Upper lobe of left lung (tissue), 4 donors: ENCODE results near the gene EMC6.

ENCODE experiments used
- CTCF ChIP-seq, 6 experiments: fragments of 450-650 bp in 4 of 6; fragments of 200-600 bp in 2 of 6; sonication (generic) in 2 of 6; IDR thresholded peaks; one replicate each; pipeline ENCODE4 v1.5.1; 2016 to 2019; ENCODE audit warnings: antibody characterized with exemption in 6 of 6
- EP300 ChIP-seq, 4 donors: sonication (generic); formaldehyde crosslinking; IDR thresholded peaks; one replicate each; pipeline ENCODE4 v1.5.1; 2017; ENCODE audit warnings: antibody characterized with exemption in 4 of 4, control low read depth in 2 of 4
- POLR2A ChIP-seq, 4 donors: fragments of 450-650 bp; IDR thresholded peaks; one replicate each; pipeline ENCODE4 v1.5.1; 2016 to 2017; ENCODE audit warnings: antibody characterized with exemption in 4 of 4, mild to moderate bottlenecking in 2 of 4
- POLR2AphosphoS5 ChIP-seq, 2 donors: sonication (generic); formaldehyde crosslinking; IDR thresholded peaks; one replicate each; pipeline ENCODE4 v1.5.1; 2017; ENCODE audit warnings: antibody characterized with exemption in 2 of 2

- TF ChIP-seq CTCF (IDR thresholded peaks at IDR 0.05) (no peak), POLR2AphosphoS5 (IDR thresholded peaks at IDR 0.05) (no peak), POLR2A (IDR thresholded peaks at IDR 0.05) (no peak), EP300 (IDR thresholded peaks at IDR 0.05) (no peak)
Observed at GRCh38 chr17:3712811-3713463, 44.3 kb downstream of the EMC6 start.
